DMS153 (cell line): ENCODE data around the gene ZNF609.
"Not testable (repeated sequence)": the region's sequence is repeated elsewhere in the genome, so short reads cannot be mapped to it uniquely, and the experiment has no call there.

Source experiments
- DNase-seq: peaks from one replicate; lab custom pipeline; 2025; lab: John Stamatoyannopoulos, UW

The ZNF609 gene

GRCh38 chr15:64455961-64456371 is 4.4 kb upstream of the ZNF609 start:
- DNase-seq, result no peak

GRCh38 chr15:64456634-64457108 is 3.7 kb upstream of the ZNF609 start:
- no peak for DNase-seq

GRCh38 chr15:64459066-64459781 is 1.2 kb upstream of the ZNF609 start:
- no peak for DNase-seq

GRCh38 chr15:64460724-64461720 is 644 bp downstream of the ZNF609 start:
- peak; percentile 1 for DNase-seq

GRCh38 chr15:64461721-64462162 is 1.4 kb downstream of the ZNF609 start:
- DNase-seq, result no peak

- no peak for DNase-seq
Measured at GRCh38 chr15:64462492-64462891, 2.1 kb downstream of the ZNF609 start.

GRCh38 chr15:64464276-64465005 is 4.1 kb downstream of the ZNF609 start:
- DNase-seq, result peak; percentile 11

- DNase-seq, result no peak
Measured at GRCh38 chr15:64466408-64467141, 6.2 kb downstream of the ZNF609 start.

GRCh38 chr15:64472161-64472560 is 11.8 kb downstream of the ZNF609 start:
- DNase-seq, result no peak

GRCh38 chr15:64474846-64475245 is 14.5 kb downstream of the ZNF609 start:
- no peak for DNase-seq

GRCh38 chr15:64476550-64476949 is 16.2 kb downstream of the ZNF609 start:
- no peak for DNase-seq

- no peak for DNase-seq
Measured at GRCh38 chr15:64478863-64479262, 18.5 kb downstream of the ZNF609 start.

GRCh38 chr15:64480891-64481290 is 20.5 kb downstream of the ZNF609 start:
- DNase-seq, result no peak

- DNase-seq, result no peak
Measured at GRCh38 chr15:64483749-64484148, 23.4 kb downstream of the ZNF609 start.

- no peak for DNase-seq
Measured at GRCh38 chr15:64485796-64486195, 25.4 kb downstream of the ZNF609 start.

GRCh38 chr15:64490598-64491259 is 30.4 kb downstream of the ZNF609 start:
- no peak for DNase-seq

GRCh38 chr15:64493641-64494040 is 33.3 kb downstream of the ZNF609 start:
- no peak for DNase-seq

- not testable (repeated sequence) for DNase-seq
Measured at GRCh38 chr15:64495968-64496367, 35.6 kb downstream of the ZNF609 start.

GRCh38 chr15:64500695-64501395 is 40.5 kb downstream of the ZNF609 start:
- DNase-seq, result no peak

GRCh38 chr15:64501396-64501715 is 41.0 kb downstream of the ZNF609 start:
- no peak for DNase-seq
